Kasumi-1 (cell line): ENCODE measurements around the gene MTCL1.

ENCODE experiments used
- DNase-seq, 2 experiments: peaks; one replicate each; lab custom pipeline; 2025; lab: John Stamatoyannopoulos, UW

MTCL1 gene

DNA sequence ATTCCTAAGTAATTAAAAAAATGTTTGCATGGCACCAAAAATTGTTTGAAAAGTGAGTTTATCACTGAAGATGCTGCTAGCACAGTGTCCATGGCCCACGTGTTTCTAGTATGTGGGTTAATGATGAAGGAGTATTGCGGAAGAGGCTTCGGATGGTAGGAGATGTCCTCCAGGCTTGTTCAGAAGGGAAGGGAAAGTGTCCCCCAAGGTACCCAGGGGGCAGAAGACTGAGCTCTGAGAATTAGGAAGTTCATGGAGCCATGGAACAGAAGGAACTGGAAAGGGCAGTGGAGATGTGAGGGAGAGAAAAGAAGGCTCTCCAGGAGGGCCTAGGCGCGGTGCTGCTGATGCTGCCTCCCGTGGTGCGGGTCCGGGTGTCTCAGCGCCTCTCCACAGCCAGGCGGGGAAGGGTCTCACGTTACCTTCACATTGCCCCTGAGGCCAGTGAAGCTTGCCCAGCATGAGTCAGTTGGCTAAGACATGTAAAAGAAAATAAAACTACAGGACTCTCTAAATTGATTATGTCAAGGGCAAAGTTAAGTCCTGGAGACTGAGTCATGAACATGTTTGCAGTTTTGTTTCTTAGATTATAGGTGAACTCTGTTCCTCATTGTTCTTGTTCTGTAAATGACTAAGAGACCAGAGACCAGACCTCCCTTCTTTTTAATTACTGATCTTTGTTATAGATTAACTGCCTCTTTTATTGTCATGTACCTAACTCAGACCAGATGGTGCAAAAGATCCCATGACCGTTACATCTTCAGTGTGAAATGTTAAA, 89.0 kb downstream of the MTCL1 start:
- no peak for DNase-seq

DNA sequence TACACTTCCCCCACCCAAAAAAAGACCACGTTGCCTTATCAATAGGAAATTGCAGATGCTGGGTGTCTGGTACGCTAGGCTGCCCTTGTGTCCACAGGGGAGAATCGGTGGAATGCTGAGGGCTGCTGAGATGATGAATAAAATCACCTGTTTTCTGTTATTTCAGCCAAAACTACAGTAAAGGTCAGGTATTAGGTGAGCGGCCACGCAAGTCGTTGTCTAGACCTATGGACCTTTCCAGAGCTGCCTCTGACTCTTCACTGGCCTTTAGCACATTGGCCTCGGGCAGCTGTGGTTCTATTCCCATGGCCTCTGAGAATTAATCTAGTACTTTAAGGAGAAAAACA, 89.6 kb downstream of the MTCL1 start:
- no peak for DNase-seq

DNA sequence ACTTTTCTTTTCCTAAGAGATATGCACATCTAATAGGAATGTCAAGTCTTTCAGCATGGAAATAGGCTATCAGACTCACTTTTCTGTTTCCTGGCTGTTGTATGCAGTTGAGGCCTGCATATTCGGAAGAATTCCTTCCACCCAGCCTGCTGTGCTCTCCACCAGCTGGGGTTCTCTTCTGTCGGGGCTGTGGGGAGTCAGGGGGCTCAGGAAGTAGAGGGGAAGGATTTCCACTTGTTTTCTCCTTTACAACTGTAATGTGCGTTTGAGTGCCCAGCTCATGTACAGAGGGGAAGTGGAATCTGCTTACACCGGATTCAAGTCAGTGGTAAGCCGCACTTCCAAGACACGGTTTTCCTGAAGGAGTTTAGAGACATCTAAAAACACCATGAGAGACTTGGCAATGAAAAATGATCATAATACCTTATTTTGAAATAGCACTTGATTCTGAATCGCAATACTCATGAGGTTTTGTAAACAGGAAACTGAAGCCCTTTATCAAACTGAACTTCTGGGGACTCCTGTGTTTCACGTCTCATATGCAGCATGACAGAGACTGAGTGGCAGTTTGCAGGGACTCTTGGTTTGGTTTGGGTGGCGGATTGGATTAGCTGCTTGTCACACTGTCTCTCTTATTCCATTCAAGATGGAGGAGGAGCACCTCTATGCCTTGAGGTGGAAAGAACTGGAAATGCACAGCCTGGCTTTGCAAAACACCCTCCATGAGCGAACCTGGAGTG, 90.4 kb downstream of the MTCL1 start:
- no peak for DNase-seq

GRCh38 chr18:8797206-8797605, 91.8 kb downstream of the MTCL1 start:
- DNase-seq = no peak

DNA sequence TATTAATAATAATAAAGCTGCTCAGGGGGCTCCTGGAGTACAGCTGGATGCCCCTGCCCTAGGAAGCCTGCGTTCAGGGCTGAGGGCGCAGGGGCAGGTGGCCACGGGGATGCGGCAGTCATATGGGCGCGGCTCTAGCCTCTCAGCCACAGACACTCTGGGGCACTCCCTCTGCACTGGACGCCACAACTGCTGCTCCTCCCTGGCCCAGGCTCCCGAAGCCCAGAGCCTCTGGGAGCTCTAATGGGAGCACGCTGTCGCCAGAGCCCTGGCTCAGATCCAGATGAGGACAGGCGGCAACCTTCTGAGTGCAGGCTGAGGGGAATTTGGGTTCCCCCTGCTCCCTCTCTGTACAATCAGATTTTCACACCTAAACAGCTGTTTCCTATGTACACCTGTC, 93.6 kb downstream of the MTCL1 start:
- DNase-seq = no peak

DNA sequence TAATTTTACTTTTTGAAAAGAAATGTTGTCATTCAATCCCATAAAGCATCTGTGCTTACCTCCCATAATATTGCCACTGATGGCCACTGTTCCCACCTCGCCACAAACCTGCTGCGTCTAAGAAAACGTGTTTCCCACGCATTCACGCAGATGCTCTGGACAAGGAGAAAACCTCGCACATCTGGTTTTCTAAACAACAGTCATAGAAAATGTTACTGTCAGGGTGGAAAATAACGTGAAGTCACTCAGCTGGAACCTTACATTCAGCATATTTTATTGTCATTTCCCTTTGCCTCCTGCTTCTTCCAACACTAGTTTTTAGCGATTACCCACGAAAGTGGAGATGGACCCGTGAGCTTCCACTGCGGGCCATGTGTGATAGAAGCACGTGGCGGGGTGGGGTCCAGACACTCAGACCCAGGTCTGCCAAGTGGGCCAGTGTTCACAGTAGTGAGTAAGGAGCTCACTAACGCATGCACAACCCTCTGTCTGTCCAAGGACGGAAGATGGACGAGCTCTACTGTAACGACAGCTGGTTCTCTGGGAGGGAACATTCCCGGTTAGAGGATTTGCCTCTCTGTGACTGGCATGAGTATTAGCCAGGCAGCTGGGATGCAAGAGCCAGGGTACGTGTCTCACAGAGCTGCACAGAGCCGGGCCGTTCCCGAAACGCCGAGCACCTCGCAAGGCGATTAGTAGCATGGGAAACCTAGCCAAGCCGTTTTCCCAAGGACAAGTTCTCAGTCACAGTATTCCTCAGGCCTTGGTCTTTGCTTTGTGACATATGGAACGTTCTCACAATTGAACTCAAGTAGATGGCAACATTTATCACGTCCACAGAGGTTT, 94.5 kb downstream of the MTCL1 start:
- DNase-seq = no peak

- DNase-seq = no peak
These were observed 95.1 kb downstream of the MTCL1 start for GRCh38 chr18:8800445-8800844.

DNA sequence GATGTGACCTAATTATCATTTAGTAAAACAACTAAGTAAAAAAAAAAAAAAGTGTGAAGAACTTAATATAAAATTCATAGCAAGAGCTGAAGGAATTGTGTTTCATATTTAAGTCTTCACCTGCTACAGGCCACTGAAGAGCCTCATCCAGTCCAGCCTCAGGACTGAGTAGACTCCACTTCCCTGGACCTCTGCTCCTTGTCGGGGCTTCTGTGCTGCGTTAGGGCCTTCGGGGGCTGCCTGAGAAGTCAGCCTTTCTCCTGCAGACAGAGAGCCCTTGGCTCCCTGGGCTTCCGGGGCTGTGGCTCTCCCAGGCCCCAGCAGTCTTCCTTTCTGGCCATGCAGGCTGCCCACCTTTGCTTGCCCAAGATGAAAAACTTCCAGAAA, 95.5 kb downstream of the MTCL1 start:
- DNase-seq = no peak

GRCh38 chr18:8801263-8801901, 96.0 kb downstream of the MTCL1 start:
- DNase-seq = no peak

DNA sequence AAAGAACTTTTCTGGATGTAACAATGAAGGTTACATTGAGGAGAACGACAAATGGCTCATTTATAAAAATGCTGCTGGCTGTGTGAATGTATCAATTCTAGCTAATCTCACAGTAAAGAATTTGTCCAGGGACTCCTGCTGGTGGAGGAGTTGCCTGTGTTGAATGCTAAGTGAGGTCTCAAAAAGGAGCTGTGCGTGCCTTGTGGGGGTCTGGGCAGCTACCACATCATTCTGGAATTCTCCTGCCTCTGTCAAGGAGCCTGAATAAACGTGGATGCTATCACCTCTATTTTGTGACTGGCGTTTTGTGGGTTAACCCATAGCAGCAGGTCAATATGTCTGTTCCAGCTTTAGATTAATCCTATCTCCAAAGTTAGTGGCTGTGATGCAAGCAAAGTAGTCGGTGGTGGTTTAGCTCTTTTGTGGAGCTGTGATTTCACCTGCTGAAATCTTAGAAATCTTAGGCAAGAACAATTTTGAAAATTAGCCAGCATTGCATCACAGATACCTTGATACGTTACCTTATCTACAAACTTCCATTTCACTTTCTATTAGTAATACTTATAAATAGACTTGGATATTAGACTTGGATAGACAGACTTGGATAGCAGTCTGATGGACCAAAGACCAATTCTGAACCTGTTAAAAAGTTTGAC, 96.8 kb downstream of the MTCL1 start:
- DNase-seq = no peak

DNA sequence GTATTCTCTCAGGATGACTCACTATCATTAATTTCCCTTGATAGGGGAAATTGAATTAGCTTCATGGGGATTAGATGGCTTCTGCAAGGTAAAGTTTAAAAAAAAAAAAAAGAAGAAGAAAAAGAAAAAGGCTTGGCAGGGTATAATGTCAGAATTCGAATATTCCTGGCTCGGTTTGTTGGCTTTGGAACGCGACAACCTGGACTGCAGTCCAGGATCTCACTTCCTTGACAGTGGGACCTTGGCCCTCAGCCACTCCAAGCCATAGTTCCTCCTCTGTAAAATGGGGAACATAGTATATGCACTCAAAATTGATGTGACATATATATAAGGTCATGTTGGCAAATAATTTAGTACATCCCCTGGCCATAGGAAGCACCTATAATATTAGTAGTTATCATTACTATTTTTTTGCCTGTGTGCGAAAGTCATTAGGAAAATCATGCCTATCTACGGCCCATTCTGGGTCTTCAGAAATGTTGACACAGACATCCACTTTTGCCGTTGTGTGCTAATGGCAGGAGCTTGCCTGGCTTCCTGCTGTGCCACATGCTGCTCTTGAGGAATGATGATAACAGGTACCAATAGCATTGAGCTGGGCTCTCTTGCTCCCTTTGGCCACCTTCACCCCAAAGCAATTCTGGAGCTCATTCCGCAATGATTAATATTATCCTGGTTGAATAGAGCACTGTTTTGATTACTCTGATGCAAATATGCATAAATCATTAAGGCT, 97.9 kb downstream of the MTCL1 start:
- no peak for DNase-seq

- no peak for DNase-seq
These were observed 98.6 kb downstream of the MTCL1 start for GRCh38 chr18:8803957-8804356.

- no peak for DNase-seq
These were observed 100.2 kb downstream of the MTCL1 start for GRCh38 chr18:8805552-8805951.

DNA sequence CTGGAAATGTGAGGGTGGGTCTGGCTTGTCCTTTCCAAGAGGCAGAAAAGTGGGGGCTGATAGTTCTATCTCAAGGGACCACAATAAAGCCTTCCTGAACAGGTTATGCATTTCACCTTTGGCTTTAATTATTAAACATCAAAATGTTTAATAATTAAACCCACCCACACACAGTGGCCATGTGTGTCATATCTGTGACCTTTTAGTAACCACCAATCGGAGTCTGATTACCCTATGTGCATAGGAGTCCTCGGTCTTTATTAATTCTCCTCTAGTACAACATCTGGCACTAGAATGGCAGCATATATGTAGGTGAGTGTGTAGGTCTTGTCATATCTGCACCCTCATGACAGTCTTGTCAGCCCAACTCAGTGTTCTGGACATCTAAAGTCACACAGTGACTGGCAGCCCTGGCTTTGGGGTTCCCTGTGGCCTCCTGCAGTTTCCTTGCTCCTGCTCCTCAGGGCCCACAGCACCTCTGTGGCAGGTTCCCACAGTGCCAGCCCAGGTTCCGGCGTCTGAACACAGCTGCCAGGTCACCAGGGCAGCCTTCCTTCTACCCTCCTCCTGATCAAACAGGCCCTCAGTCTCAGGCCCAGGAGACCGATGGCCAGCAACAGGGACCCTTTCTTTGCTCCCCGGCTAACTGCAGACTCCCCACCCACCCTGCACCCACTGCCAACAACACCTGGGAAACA, 100.9 kb downstream of the MTCL1 start:
- no peak for DNase-seq

DNA sequence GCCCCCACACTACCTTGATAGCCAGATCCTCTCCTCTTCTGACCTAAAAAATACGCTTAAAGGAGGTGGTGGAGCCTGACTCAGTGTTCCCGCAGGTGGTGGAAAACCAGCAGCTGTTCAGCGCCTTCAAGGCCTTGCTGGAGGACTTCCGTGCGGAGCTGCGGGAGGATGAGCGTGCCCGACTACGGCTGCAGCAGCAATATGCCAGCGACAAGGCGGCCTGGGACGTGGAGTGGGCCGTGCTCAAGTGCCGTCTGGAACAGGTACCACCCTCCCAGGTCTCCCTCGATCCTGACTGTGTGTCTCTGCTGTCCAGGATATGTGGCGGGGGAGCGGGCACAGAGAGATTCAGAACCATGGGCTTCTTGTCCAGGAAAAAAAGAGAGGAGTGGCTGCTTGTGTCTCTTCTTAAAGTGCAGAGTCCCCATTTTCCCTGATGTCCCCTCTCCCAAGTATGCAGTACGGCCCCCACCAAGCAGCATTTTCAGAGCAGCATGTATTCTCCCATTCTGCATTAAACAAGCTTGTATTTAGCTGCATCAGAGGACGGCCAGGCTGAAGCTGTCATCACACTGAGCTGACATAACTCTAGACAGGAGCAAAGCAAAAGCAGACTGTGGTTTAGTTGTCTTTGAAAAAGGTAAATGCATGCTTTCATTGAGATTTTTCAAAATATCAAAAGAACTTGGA, 101.6 kb downstream of the MTCL1 start:
- DNase-seq = no peak

DNA sequence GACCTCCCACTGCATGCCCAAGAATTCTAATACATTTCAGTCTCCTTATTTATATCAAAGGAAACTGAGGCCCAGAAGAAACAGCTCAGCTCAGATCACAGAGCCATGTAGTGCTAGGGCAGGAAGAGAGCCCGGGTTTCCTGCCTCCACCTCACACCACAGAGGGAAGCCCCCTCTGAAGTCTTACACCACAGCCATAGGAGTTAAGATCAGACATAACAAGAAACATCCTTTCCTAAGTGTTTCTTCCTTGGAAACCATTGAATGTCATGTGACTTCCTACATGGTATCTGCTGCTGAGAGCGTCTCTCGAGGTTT, 102.1 kb downstream of the MTCL1 start:
- DNase-seq = no peak

DNA sequence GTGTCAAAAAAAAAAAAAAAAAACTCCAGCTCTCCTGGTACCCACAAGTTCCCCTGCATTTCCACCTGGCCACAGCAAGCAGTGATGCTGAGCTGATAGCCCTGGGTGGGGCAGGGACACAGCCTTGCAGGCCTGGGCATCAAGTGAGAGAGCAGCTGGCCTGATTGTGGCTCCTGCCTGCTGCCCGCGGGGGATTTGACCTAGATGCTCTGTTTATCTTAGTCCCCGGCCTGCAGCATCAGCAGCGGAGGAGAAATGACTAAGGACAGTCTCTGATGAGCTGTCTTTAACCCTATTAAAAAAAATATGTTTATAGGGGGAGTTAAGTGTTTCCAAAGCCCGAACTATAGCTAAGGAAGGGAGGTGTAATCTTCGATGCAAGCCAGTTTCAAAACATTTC, 102.6 kb downstream of the MTCL1 start:
- DNase-seq = no peak

- DNase-seq = no peak
These were observed 104.2 kb downstream of the MTCL1 start for GRCh38 chr18:8809514-8809913.

DNA sequence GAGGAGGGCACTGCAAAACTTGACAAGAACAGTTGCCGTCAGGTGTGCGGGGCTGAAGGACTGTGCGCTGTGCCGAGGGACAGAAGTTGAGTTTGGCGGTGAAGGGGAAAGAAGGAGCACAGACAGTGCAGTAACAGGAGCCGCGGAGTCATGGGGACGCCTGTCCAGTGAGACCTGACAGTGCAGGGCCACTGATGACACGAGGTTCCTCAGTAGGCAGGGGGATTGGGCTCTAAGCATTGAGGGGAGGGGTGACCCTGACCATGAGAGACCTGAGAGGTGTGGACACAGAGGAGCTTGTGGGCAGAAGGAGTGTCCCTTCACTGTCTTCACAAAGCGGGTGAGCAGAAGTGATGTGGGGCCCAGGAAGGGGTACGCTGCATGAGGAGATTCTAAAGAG, 104.8 kb downstream of the MTCL1 start:
- no peak for DNase-seq

DNA sequence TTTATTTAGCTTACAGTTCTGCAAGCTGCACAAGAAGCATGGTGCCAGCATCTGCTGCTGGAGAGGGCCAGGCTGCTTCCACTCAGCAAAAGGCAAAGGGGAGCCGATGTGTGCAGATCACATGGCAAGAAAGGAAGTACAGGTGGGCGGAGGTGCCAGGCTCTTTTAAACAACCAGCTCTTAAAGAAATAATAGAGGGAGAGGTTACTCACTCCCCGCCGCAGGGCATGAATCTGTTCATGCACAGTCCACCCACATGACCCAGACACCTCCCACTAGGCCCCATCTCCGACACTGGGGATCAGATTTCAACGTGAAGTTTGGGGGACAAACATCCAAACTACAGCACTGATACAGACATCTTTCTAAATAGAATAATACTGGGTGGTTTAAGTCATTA, 105.8 kb downstream of the MTCL1 start:
- no peak for DNase-seq
